ENCODE measurements around the gene GPHN. TPM values are rescaled to one million over a fixed set of nuclear protein-coding genes. Genes with fewer than 3 reads are reported as not detected.

GPHN gene
- total and polyA plus RNA-seq, 2 donors (not counting 3 experiments of a cell fraction or from before 2014, with no cell fraction given): 5.1 to 23.2 TPM

- H3K79me2 ChIP-seq (ENCODE audit: control insufficient read depth, insufficient read depth, low read length): no peaks in the 10 kb centered on the region
- no peaks in the 10 kb centered on the region for H3K27me3 ChIP-seq (ENCODE audit: control insufficient read depth in 2 of 2, insufficient read depth in 2 of 2, low read length in 2 of 2)
- H3K4me3 ChIP-seq (replicated peaks in 1 of 3; ENCODE audit: insufficient read depth in 1 of 3, low read depth in 1 of 3, low read length in 3 of 3): no peak overlapping the region
- H3K4me2 ChIP-seq (ENCODE audit: insufficient read depth, low read length): no peak overlapping the region
- H3K4me1 ChIP-seq (ENCODE audit: control insufficient read depth, extremely low read depth, insufficient read depth, low read length): no peaks in the 10 kb centered on the region
- intact Hi-C loops (cut with micrococcal nuclease) (no loop called here), dilution Hi-C loops (cut with MboI; ENCODE audit: extremely low pct_ligation_motif_present, low sequenced_read_pairs) (no loop called here)
- no peak for TF ChIP-seq POLR2AphosphoS5 (IDR thresholded peaks at IDR 0.05; ENCODE audit: insufficient read depth, low read depth, low read length)
- TF ChIP-seq JUN (IDR thresholded peaks at IDR 0.05; ENCODE audit: borderline replicate concordance, insufficient read depth, insufficient read length, low read depth): no peak
- no peak for TF ChIP-seq MAX (IDR thresholded peaks at IDR 0.05; ENCODE audit: insufficient read depth, insufficient read length)
- no peak for TF ChIP-seq EZH2 (IDR thresholded peaks at IDR 0.05; ENCODE audit: borderline replicate concordance, low read depth, low read length, severe bottlenecking)
- no peak for TF ChIP-seq POLR2A (IDR thresholded peaks at IDR 0.05; ENCODE audit: low read depth, low read length)
- no peak for TF ChIP-seq GATA2 (IDR thresholded peaks at IDR 0.05; ENCODE audit: insufficient read depth, insufficient read length, low read depth, low read length)
- no peak for TF ChIP-seq FOS (IDR thresholded peaks at IDR 0.05; ENCODE audit: borderline replicate concordance, insufficient read depth, low read length)
- TF ChIP-seq CTCF (IDR thresholded peaks at IDR 0.05; ENCODE audit: extremely low read depth in 1 of 2, insufficient read depth in 1 of 2, low read depth in 1 of 2, low read length in 2 of 2): no peak
- TF ChIP-seq MYC (IDR thresholded peaks at IDR 0.05; ENCODE audit: low read depth, low read length): no peak
- ChIA-PET POLR2A (no interaction called here), CTCF (interaction anchor here (1.5 kb wide), 1 partner anchor 10 kb away, joined by 3 read pairs; no protein-coding TSS in a partner anchor)
- FAIRE-seq (no peak), DNase-seq (ENCODE audit: low read depth, low spot score) (no peak)
- H2AFZ ChIP-seq (ENCODE audit: low read depth, low read length): no peak overlapping the region
- no peak overlapping the region for H3K9ac ChIP-seq (replicated peaks; ENCODE audit: extremely low read depth, insufficient read depth, low read length)
- no peak overlapping the region for H3K27ac ChIP-seq (ENCODE audit: insufficient read depth, low read depth, low read length)
- no TSS peak for BruUV-seq (replicated peaks)
- no peaks in the 10 kb centered on the region for H3K9me1 ChIP-seq (replicated peaks; ENCODE audit: control insufficient read depth, extremely low read depth, insufficient read depth, low read length)
- H3K9me3 ChIP-seq (replicated peaks; ENCODE audit: control insufficient read depth, insufficient read depth, low read length): no peaks in the 10 kb centered on the region
- H3K36me3 ChIP-seq (ENCODE audit: control insufficient read depth in 2 of 2, extremely low read depth in 1 of 2, insufficient read depth in 2 of 2, low read length in 2 of 2): no peaks in the 10 kb centered on the region
- H4K20me1 ChIP-seq (replicated peaks; ENCODE audit: control insufficient read depth, extremely low read depth, insufficient read depth, low read length): no peaks in the 10 kb centered on the region
Observed at GRCh38 chr14:66790101-66790500, 282.2 kb downstream of the GPHN start.
